Measurements from ENCODE around the gene GOT2. TPM values are rescaled to one million over a fixed set of nuclear protein-coding genes. Genes with fewer than 3 reads are reported as not detected.

Gene GOT2
- total RNA-seq, 1 donor from 2014 or later, result 50.7 TPM

- intact Hi-C loops (cut with DNase I), result no loop called here
- no peak for TF ChIP-seq CTCF (IDR thresholded peaks at IDR 0.05)
- H3K27ac ChIP-seq, result no peak overlapping the region
- ATAC-seq (no peak), DNase-seq (no peak)
- H3K4me3 ChIP-seq, result no peak overlapping the region
- no peaks in the 10 kb centered on the region for H3K36me3 ChIP-seq
- no peaks in the 10 kb centered on the region for H3K4me1 ChIP-seq
- no peaks in the 10 kb centered on the region for H3K9me3 ChIP-seq
- H3K27me3 ChIP-seq (ENCODE audit: low read depth), result no peaks in the 10 kb centered on the region
These were observed 75.3 kb downstream of the GOT2 start for GRCh38 chr16:58658796-58659211.

Other genes with a start within 250 kb of the GOT2 start
- 47.9 TPM for gene NDRG4, start 234.2 kb downstream of the GOT2 start, total RNA-seq
- gene SETD6, start 218.8 kb downstream of the GOT2 start, total RNA-seq, result 17.3 TPM
- 172 TPM for gene CNOT1, start 104.5 kb downstream of the GOT2 start, total RNA-seq
- 20.7 TPM for gene SLC38A7, start 49.5 kb downstream of the GOT2 start, total RNA-seq